GM23338 (cell line): Measurements from ENCODE around the gene DHX40. TPM values are rescaled to one million over a fixed set of nuclear protein-coding genes. Genes with fewer than 3 reads are reported as not detected.

Source experiments
- ATAC-seq: fragments of 200-7000 bp; cut with Tn5 transposase; 3 replicates; pipeline ENCODE4 v1.9.1; 2020
- DNase-seq: peaks from one replicate; pipeline ENCODE4 v3.0.0-alpha.2; 2015; ENCODE audit warnings: low spot score
- H2AFZ ChIP-seq: fragments of 200-600 bp; sonication (generic); 2 replicates; pipeline ENCODE4 v1.8.0; 2016; ENCODE audit warnings: antibody characterized with exemption, mild to moderate bottlenecking, moderate library complexity
- H3F3A ChIP-seq: fragments of 200-600 bp; sonication (generic); replicated peaks from 2 replicates; pipeline ENCODE4 v1.8.0; 2017; ENCODE audit warnings: antibody characterized with exemption, mixed run types, low read depth
- H3K27ac ChIP-seq: fragments of 200-600 bp; sonication (generic); 2 replicates; pipeline ENCODE4 v1.6.1; 2016; ENCODE audit warnings: low read depth
- H3K27me3 ChIP-seq: fragments of 200-600 bp; sonication (generic); 2 replicates; pipeline ENCODE4 v1.8.0; 2016; ENCODE audit warnings: mild to moderate bottlenecking, mixed run types, moderate library complexity; ENCODE audit not compliant: insufficient read depth
- H3K36me3 ChIP-seq: fragments of 200-600 bp; sonication (generic); 2 replicates; pipeline ENCODE4 v1.8.0; 2016; ENCODE audit warnings: mild to moderate bottlenecking; ENCODE audit not compliant: insufficient read depth
- H3K4me1 ChIP-seq: fragments of 200-600 bp; sonication (generic); 2 replicates; pipeline ENCODE4 v1.8.0; 2016; ENCODE audit warnings: mild to moderate bottlenecking, moderate library complexity; ENCODE audit not compliant: insufficient read depth
- H3K4me2 ChIP-seq: fragments of 200-600 bp; sonication (generic); 2 replicates; pipeline ENCODE4 v1.7.1; 2017; ENCODE audit warnings: mixed run types
- H3K4me3 ChIP-seq: fragments of 200-600 bp; sonication (generic); 2 replicates; pipeline ENCODE4 v1.6.1; 2016; ENCODE audit warnings: mixed run types
- H3K79me2 ChIP-seq: fragments of 200-600 bp; sonication (generic); replicated peaks from 2 replicates; pipeline ENCODE4 v1.8.0; 2017; ENCODE audit warnings: mild to moderate bottlenecking; ENCODE audit not compliant: insufficient read depth
- H3K9me2 ChIP-seq: fragments of 200-600 bp; sonication (generic); 2 replicates; pipeline ENCODE4 v1.8.0; 2017; ENCODE audit not compliant: insufficient read depth
- H4K20me1 ChIP-seq: fragments of 200-600 bp; sonication (generic); replicated peaks from 2 replicates; pipeline ENCODE4 v1.8.0; 2017; ENCODE audit warnings: mild to moderate bottlenecking; ENCODE audit not compliant: insufficient read depth
- H3K27ac Mint-ChIP-seq: 2 replicates; pipeline ENCODE4 v1.8.0; 2020; ENCODE audit warnings: inconsistent platforms, mild to moderate bottlenecking, moderate library complexity, mixed read lengths
- H3K27me3 Mint-ChIP-seq: 3 replicates; pipeline ENCODE4 v1.8.0; 2022; ENCODE audit warnings: low read depth, mild to moderate bottlenecking, moderate library complexity, mixed read lengths, inconsistent platforms; ENCODE audit not compliant: insufficient read depth, poor library complexity
- H3K36me3 Mint-ChIP-seq: 3 replicates; pipeline ENCODE4 v1.8.0; 2021; ENCODE audit warnings: low read depth, mild to moderate bottlenecking, inconsistent platforms, moderate library complexity, mixed read lengths
- H3K4me1 Mint-ChIP-seq: 3 replicates; pipeline ENCODE4 v1.8.0; 2020; ENCODE audit warnings: mild to moderate bottlenecking, inconsistent platforms, mixed read lengths
- H3K4me3 Mint-ChIP-seq: 3 replicates; pipeline ENCODE4 v1.8.0; 2021; ENCODE audit warnings: moderate library complexity, mild to moderate bottlenecking, inconsistent platforms, mixed read lengths
- H3K9me3 Mint-ChIP-seq: 3 replicates; pipeline ENCODE4 v1.8.0; 2020; ENCODE audit warnings: moderate library complexity, mild to moderate bottlenecking, inconsistent platforms, mixed read lengths
- CREB1 ChIP-seq: fragments of 250-450 bp; sonication (Bioruptor Pico); IDR thresholded peaks from 2 replicates; pipeline ENCODE4 v1.5.0; 2020; ENCODE audit warnings: low read depth, mild to moderate bottlenecking, moderate library complexity
- EZH2 ChIP-seq: fragments of 200-600 bp; sonication (generic); IDR thresholded peaks from one replicate; pipeline ENCODE4 v1.8.0; 2017; ENCODE audit warnings: antibody characterized with exemption, mild to moderate bottlenecking, low read depth; ENCODE audit not compliant: unreplicated experiment
- POLR2AphosphoS5 ChIP-seq: IDR thresholded peaks from 2 replicates; pipeline ENCODE4 v1.6.1; 2016; ENCODE audit warnings: antibody characterized with exemption, low read depth
- STAT1 ChIP-seq: IDR thresholded peaks from one replicate; pipeline ENCODE4 v1.6.1; 2016; ENCODE audit warnings: antibody characterized with exemption; ENCODE audit not compliant: unreplicated experiment
- polyA plus RNA-seq: library from polyadenylated mRNA; unstranded; fragments of >200 nt; fragmentation: Nextera tagmentation; extraction: Ambion mirVana; gene quantifications from 2 replicates; pipeline ENCODE4 v1.2.1, GENCODE V29; 2016
- total RNA-seq: library from RNA; depleted of rRNA; stranded (reverse); fragments of >200 nt; shearing (Covaris generic); gene quantifications from 2 replicates; pipeline ENCODE4 v1.2.3, GENCODE V29; 2014
- TF ChIP-seq, protein P1 (sequence below): fragments of 250-450 bp; sonication (Bioruptor Pico); IDR thresholded peaks from 2 replicates; pipeline ENCODE4 v1.5.0; 2020; ENCODE audit warnings: mild to moderate bottlenecking, moderate library complexity
- TF ChIP-seq, protein P2 (sequence below): IDR thresholded peaks from one replicate; pipeline ENCODE4 v1.6.1; 2018; ENCODE audit warnings: antibody characterized with exemption; ENCODE audit not compliant: unreplicated experiment

The DHX40 gene
- total and polyA plus RNA-seq, 2 experiments from 2014 or later = 14.5 to 38.2 TPM

DNA sequence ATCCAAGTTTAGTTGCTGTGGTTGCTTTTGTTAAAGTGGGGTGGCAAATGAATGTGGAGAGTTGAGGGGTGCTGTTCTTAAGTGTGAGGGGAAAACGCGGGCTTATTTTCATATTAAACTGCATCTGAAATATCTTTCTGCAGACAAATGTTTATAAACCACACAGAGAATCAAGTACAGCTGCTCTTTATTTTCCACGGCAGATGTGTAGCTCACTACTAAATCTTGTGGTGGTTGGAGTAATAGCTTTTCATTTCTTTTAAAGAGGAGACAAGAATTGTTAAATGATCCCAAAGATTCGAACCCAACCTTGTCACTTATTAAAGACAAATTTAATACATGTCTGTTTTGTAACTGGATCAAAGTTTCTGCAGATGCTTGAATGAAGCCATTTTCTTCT, 56.4 kb downstream of the DHX40 start (continued):
- TF ChIP-seq, protein P1, sequence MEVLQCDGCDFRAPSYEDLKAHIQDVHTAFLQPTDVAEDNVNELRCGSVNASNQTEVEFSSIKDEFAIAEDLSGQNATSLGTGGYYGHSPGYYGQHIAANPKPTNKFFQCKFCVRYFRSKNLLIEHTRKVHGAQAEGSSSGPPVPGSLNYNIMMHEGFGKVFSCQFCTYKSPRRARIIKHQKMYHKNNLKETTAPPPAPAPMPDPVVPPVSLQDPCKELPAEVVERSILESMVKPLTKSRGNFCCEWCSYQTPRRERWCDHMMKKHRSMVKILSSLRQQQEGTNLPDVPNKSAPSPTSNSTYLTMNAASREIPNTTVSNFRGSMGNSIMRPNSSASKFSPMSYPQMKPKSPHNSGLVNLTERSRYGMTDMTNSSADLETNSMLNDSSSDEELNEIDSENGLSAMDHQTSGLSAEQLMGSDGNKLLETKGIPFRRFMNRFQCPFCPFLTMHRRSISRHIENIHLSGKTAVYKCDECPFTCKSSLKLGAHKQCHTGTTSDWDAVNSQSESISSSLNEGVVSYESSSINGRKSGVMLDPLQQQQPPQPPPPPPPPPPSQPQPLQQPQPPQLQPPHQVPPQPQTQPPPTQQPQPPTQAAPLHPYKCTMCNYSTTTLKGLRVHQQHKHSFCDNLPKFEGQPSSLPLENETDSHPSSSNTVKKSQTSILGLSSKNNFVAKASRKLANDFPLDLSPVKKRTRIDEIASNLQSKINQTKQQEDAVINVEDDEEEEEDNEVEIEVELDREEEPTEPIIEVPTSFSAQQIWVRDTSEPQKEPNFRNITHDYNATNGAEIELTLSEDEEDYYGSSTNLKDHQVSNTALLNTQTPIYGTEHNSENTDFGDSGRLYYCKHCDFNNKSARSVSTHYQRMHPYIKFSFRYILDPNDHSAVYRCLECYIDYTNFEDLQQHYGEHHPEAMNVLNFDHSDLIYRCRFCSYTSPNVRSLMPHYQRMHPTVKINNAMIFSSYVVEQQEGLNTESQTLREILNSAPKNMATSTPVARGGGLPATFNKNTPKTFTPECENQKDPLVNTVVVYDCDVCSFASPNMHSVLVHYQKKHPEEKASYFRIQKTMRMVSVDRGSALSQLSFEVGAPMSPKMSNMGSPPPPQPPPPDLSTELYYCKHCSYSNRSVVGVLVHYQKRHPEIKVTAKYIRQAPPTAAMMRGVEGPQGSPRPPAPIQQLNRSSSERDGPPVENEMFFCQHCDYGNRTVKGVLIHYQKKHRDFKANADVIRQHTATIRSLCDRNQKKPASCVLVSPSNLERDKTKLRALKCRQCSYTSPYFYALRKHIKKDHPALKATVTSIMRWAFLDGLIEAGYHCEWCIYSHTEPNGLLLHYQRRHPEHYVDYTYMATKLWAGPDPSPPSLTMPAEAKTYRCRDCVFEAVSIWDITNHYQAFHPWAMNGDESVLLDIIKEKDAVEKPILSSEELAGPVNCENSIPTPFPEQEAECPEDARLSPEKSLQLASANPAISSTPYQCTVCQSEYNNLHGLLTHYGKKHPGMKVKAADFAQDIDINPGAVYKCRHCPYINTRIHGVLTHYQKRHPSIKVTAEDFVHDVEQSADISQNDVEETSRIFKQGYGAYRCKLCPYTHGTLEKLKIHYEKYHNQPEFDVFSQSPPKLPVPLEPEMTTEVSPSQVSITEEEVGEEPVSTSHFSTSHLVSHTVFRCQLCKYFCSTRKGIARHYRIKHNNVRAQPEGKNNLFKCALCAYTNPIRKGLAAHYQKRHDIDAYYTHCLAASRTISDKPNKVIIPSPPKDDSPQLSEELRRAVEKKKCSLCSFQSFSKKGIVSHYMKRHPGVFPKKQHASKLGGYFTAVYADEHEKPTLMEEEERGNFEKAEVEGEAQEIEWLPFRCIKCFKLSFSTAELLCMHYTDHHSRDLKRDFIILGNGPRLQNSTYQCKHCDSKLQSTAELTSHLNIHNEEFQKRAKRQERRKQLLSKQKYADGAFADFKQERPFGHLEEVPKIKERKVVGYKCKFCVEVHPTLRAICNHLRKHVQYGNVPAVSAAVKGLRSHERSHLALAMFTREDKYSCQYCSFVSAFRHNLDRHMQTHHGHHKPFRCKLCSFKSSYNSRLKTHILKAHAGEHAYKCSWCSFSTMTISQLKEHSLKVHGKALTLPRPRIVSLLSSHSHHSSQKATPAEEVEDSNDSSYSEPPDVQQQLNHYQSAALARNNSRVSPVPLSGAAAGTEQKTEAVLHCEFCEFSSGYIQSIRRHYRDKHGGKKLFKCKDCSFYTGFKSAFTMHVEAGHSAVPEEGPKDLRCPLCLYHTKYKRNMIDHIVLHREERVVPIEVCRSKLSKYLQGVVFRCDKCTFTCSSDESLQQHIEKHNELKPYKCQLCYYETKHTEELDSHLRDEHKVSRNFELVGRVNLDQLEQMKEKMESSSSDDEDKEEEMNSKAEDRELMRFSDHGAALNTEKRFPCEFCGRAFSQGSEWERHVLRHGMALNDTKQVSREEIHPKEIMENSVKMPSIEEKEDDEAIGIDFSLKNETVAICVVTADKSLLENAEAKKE (CRISPR knock-in tag) = no peak
- TF ChIP-seq STAT1 = no peak

DNA sequence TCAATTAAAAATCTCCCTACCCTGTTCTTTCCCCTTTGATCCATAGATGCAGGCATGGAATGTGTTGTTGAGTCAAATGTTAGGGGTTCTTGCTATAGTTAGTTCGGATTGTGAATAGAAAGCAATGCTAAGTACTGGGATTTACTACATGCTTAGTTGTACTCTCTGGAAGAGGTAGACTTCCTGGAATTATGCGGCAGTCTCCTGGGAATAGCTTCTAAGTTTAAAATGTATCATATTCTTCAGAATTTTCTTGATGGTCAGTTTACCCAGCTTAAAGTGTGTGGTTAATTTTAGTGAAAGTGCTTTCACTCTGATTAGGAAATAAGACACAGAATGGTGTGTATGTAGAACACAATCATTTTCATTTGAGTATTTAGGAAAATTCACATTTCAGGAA, 57.7 kb downstream of the DHX40 start:
- DNase-seq (no peak), ATAC-seq (no peak)
- H3K4me3 Mint-ChIP-seq = peak overlapping the region; percentile 39; the same call in 2 of the 3 replicates
- no peaks in the 10 kb centered on the region; the same call in 2 of the 3 replicates for H3K9me3 Mint-ChIP-seq
- no peaks in the 10 kb centered on the region for H3F3A ChIP-seq
- H3K36me3 ChIP-seq = no peaks in the 10 kb centered on the region
- H3K27ac Mint-ChIP-seq = peak overlapping the region; percentile 2; the same call in 1 of the 2 replicates
- H3K4me2 ChIP-seq = no peak overlapping the region
- no peak overlapping the region for H3K27ac ChIP-seq
- no peaks in the 10 kb centered on the region; the same call in 2 of the 3 replicates for H3K36me3 Mint-ChIP-seq
- peaks cover 63% of the 10 kb centered on the region for H4K20me1 ChIP-seq
- H3K4me1 ChIP-seq = peaks cover 21% of the 10 kb centered on the region
- H3K27me3 ChIP-seq = no peaks in the 10 kb centered on the region
- H3K4me1 Mint-ChIP-seq = peaks cover 23% of the 10 kb centered on the region
- no peaks in the 10 kb centered on the region for H3K9me2 ChIP-seq
- H3K4me3 ChIP-seq = no peak overlapping the region
- no peak overlapping the region for H2AFZ ChIP-seq
- H3K27me3 Mint-ChIP-seq = peaks cover 12% of the 10 kb centered on the region
- H3K79me2 ChIP-seq = peaks cover 82% of the 10 kb centered on the region
- TF ChIP-seq CREB1 (no peak), EZH2 (no peak), POLR2AphosphoS5 (no peak)
- TF ChIP-seq, protein P1 (CRISPR knock-in tag) = no peak
- TF ChIP-seq, protein P2, sequence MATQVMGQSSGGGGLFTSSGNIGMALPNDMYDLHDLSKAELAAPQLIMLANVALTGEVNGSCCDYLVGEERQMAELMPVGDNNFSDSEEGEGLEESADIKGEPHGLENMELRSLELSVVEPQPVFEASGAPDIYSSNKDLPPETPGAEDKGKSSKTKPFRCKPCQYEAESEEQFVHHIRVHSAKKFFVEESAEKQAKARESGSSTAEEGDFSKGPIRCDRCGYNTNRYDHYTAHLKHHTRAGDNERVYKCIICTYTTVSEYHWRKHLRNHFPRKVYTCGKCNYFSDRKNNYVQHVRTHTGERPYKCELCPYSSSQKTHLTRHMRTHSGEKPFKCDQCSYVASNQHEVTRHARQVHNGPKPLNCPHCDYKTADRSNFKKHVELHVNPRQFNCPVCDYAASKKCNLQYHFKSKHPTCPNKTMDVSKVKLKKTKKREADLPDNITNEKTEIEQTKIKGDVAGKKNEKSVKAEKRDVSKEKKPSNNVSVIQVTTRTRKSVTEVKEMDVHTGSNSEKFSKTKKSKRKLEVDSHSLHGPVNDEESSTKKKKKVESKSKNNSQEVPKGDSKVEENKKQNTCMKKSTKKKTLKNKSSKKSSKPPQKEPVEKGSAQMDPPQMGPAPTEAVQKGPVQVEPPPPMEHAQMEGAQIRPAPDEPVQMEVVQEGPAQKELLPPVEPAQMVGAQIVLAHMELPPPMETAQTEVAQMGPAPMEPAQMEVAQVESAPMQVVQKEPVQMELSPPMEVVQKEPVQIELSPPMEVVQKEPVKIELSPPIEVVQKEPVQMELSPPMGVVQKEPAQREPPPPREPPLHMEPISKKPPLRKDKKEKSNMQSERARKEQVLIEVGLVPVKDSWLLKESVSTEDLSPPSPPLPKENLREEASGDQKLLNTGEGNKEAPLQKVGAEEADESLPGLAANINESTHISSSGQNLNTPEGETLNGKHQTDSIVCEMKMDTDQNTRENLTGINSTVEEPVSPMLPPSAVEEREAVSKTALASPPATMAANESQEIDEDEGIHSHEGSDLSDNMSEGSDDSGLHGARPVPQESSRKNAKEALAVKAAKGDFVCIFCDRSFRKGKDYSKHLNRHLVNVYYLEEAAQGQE = no peak
